Measurements from ENCODE around the gene TMEM129.

The TMEM129 gene, protein sequence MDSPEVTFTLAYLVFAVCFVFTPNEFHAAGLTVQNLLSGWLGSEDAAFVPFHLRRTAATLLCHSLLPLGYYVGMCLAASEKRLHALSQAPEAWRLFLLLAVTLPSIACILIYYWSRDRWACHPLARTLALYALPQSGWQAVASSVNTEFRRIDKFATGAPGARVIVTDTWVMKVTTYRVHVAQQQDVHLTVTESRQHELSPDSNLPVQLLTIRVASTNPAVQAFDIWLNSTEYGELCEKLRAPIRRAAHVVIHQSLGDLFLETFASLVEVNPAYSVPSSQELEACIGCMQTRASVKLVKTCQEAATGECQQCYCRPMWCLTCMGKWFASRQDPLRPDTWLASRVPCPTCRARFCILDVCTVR

DNA sequence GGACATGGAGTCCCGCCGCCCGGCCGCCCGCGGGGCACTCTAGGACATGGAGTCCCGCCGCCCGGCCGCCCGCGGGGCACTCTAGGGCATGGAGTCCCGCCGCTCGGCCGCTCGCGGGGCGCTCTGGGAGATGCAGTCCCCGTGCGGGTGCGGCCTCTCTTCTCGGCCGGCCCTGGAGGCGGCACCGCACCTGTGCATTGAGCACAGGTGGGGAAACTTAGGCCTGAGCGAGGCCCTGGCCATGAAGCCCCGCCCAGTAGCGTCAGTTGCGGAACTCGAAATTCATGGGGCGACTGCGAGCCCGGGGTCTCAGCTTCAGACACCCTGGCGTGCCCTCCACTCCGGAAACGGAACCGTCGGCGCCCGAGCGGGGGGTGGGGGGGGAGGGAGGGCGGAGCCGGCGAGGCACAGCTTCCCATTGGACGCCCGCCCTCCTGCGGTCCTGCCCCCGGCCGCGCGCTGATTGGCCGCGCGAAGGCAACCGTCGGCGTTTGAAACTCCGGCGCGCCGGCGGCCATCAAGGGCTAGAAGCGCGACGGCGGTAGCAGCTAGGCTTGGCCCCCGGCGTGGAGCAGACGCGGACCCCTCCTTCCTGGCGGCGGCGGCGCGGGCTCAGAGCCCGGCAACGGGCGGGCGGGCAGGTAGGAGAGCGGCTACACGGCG, at the start of gene TMEM129, which contains the start of gene TACC3:
TSS of gene TMEM129 (minus strand) at position 321 of the 663 bp plus-strand sequence. CDS start 486 bp downstream, outside the sequence.
TSS of gene TACC3 (plus strand) at position 519 of the 663 bp plus-strand sequence. CDS start 1,901 bp downstream, outside the sequence.
- peak; percentile 95 for DNase-seq

DNA sequence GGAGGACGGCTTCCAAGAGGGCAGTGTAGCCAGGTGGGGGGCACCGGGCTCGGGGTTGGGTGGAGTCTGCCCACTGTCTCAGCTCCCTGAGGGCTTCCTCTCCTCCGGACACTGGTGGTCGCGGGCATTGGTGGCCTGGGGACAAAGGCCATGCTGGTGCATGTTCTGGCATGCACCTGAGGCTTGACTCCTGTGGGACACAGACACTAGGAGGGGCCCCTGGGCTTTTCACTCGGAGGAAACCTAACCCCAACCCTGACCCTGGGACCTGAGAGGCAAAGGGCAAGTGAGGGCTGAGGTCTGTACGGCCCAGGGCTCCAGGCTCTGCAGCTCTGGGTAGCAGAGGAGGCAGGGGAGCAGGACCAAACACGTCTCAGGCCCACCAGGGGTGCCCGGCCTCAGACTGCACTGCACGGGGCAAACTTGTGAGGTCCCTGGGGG, 49.7 kb upstream of the TMEM129 start:
- no peak for DNase-seq

DNA sequence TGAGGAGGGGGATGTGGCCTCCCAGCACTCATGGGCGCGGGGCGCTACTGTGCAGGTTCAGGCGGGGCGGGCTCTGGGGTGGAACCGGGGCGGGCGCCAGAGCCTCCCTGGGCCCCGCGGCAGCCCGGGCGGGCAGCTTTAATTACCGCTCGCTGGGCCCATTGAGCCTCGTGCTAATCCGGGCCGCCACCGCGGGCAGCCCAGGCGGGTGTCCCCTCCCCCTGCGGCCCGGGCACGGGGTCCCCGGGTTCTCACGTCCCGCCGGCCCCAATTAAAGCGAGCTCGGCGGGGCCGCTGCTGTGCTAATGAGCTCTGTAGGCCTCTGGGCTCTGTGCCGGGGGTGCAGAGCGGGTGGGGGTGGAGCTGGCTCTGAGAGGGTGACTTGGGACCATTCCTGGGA, 49.1 kb upstream of the TMEM129 start:
- no peak for DNase-seq

DNA sequence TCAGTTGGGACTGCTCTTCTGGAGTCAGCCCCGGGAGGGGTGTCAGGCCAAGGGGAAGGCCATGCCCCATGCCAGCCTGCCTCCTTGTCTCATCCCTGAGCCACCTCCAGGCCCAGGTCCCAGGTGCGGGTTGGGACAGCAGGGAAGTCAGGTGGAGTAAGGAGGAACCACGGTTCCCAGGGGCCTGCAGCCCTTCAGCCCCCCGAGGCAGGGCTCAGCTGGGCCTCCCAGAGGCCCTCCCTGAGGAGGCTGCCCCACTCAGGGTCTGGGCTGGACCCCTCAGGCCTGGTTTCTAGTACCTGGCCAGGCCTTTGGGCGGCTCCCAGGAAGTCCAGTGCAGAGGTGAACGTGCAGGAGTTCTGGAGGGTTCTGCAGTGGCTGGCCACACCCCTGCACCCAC, 48.6 kb upstream of the TMEM129 start:
- DNase-seq = no peak

DNA sequence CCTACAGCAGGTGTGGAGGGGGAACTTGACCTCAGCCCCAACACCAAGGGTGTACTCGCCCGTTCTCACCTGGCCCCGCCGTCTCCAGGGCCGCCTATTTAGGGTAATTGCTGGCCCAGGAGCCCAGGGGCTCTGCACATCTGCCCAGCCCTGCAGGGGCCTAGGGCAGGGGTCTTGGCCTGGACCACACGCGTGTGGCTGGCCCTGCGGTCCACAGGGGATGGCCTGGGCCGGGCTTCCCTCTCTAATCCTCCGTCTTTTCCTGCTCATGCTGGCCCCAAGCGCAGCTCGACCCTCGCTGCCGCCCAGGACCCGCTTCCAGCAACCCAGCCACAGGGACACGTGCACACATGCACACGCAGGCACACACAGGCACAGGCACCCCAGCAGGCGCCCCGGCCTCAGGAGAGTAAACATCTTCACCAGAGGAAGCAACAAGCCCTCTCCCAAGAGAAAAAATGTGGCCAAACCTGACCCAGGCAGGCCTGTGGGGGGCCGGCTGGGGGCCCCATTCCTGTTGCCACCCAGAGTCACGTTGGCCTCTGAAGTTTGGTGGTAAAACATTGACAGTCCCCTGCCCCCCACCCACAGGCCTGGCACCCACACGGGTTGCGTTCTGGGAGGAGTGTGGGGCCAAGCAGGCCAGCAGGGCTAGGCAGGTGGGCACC, 47.4 kb upstream of the TMEM129 start:
- DNase-seq = no peak

DNA sequence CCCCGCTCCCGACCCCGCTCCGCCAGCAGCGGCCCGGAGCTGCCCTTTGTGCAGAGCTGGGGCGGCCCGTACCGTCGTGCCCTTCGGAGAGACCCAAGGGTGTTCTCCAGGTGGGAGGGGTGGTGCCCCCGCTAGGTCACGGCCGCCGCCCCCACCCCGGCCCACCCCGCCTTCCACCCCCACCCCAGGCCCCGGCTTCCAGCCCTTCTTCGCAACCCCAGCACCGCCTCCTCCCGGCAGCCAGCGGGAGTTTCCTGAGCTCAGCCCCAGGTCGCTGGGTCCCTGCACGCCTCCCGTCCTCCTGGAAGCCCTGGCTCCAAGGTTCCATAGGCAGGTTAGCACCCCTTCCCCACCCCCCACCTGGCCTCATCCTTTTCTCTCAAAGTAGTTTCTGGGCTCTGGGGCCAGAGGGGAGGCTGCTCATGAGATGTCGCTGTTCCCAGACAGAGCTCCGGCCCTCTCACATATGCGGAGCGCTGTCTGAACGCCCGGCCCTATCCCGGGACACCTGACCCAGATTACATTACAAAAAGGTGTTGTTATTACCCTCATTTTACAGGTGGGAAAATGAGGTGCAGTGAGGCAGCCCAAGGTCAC, 46.7 kb upstream of the TMEM129 start:
- peak; percentile 53 for DNase-seq

DNA sequence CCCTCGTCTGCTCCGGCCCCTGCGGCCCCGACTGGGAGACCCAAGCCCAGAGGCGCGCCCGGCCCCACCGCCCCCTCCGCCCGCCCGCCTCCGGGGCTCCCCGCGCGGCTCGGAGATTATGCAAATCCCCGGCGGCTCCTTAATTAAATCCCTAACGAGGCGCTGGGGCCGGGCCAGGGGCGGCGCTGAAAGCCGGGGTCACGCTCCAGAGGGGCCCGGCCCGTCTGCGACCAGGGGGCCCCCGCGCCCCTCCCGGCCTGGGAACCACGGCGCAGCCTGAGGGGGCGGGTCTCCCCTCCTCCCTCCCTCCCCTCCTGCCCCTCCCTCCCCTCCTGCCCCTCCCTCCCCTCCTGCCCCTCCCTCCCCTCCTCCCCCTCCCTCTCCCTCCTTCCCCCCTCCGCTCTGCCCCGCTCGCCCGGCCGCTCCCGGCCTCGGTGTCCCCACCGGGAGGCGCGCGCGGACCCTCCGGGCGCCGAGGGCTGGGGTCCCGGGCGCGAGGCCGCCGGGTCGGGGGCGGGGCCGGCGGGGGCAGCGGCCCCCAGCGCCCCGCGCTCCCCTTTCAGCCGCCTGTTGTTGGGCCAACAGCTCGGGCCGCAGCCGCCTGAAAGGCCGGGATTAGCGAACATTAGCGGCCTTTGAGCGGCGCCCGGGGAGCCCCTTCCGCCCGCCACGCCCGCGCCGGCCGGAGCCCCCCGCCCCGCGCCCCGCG, 46.1 kb upstream of the TMEM129 start:
- DNase-seq = no peak

DNA sequence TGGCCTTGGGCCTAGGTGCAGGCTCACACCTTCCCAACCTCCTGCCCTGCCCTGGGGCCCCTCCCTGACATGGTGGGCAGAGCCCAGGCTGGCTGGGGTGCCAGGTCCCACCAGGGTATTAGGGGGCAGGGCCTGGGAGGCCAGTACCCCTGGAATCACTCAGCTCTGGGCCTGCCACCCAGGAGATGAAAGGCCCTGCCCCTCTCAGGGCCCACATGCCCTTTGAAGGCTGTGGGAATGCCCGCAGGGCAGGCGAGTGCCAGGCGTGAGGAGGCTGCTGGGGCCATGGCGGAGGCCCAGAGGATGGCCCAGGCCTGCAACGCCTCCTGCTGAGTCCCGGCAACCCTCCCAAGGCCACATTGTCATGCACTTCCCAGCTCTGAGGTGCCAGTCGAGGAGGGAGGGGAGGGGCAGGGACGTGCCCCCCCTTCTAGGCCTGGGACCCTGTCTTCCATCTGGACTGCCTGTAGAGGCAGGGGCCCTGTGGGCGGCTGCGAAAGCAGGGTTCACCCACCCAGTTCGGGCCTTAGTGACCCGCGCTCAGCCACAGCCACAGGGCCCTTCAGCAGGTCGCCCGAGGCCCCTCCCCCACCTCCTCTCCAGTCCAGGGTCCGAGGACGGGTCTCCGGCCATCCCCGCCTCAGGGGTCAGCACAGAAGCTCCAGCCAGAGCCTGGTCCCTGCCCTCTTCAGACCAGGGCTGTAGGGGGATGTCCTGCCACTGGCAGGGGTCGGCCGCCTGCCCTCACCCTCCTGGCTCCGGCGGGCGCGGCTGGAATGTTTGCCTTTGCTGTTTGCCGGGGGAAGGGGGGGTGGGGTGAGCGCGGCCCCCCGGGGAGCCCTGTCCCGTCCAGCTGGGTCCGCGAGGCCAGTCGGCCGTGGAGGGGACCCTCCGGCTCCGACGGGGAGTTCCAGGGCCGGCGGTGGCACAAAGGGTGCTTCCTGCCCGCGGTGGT, 45.3 kb upstream of the TMEM129 start:
- no peak for DNase-seq

DNA sequence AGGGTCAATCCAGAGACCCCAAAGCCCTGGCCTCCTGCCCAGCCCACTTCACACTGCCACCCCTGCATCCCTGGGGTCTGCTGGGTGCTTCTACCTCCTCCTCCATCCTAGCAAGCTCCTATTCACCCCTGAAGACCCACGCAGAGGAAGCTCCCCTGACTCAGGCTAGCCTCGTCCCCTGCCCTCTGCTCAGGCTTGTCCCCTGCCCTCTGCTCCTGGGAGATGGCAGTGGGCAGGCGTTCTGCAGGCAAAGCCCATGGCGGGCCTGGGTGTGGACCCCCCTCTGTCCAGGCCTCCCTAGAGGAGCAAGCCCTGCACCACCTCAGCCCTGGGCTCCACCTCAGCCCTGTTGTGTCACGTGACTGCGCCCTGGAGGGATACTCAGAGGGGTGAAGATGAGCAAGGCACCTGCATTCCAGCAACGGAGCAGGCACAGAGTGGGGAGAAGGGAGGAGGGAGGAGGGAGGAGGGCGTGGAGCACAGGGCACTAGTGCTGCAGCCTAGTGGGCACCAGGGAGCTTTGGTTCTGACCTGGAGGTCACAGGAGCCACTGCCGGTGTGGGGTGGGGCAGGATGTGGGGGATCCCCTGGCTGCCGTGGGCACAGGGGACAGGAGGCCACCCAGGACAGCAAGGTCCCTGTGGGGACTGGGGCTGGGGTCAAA, 44.4 kb upstream of the TMEM129 start:
- DNase-seq = no peak

DNA sequence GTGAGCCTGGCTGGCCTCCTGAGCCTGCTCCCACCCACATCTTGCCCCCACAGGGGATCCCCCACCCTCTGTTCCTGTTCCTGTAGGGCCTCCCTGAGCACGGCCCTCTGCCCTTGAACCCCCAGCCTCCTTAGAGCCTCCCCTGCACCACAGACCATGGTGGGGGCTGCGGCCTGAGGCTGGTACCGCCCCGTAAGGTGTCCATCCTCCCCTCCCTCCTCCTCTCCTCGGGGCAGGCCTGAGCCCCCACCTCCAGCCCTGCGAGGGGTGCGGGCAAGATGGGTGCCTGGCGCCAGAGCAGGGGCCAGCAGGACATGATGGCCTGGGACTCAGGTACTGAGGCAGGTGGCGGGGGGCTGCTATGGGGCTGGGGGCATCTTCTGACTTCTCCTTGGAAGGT, 43.5 kb upstream of the TMEM129 start:
- no peak for DNase-seq

DNA sequence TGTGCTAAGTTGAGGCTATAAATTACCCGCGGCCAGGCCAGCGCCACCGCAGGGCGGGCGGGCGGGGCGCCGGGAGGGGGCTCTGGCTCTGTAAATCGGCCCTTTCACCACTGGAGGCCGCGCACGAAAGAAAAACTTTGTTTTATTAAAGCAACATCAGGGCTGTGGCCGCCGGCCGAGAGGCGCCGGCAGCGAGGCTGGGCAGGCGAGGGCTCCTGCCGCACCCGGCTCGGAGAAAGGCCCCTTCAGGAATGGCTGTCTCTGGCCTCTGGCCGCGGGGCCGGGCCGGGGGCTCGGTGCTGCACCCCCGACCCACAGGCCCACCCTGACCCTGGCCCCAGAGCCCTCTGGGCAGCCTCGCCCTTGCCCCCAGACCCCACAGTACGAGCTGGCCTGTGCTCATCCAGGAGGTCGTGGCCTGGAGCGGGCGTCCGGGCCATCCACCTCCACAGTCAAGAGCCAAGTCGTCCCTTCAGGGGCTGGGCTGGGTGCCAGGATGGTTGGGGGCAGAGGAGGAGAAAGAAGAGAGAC, 42.5 kb upstream of the TMEM129 start:
- DNase-seq = peak; percentile 9

DNA sequence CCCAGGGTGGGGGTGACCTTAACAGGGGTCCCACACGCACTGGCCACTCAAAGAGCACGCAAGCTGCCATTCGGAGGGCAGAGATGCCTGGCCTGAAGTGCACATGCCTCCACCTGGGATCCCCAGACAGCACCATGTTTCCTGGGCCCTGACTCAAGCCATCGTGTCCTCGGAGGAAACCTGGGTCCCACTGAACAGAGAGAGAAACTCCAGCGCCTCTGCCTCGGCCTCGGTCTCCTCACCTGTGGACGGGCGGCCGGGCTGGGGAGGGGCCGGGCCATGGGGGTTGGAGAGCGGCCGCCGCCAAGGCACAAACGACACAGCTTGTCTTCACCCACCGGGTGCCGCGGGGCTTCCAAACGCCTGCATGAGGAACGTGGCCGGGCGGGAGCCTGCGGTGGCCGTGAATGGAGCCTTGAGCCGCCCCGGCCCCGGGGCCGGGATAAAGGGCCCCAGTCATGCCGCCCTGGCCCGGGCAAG, 42.0 kb upstream of the TMEM129 start:
- DNase-seq = no peak

DNA sequence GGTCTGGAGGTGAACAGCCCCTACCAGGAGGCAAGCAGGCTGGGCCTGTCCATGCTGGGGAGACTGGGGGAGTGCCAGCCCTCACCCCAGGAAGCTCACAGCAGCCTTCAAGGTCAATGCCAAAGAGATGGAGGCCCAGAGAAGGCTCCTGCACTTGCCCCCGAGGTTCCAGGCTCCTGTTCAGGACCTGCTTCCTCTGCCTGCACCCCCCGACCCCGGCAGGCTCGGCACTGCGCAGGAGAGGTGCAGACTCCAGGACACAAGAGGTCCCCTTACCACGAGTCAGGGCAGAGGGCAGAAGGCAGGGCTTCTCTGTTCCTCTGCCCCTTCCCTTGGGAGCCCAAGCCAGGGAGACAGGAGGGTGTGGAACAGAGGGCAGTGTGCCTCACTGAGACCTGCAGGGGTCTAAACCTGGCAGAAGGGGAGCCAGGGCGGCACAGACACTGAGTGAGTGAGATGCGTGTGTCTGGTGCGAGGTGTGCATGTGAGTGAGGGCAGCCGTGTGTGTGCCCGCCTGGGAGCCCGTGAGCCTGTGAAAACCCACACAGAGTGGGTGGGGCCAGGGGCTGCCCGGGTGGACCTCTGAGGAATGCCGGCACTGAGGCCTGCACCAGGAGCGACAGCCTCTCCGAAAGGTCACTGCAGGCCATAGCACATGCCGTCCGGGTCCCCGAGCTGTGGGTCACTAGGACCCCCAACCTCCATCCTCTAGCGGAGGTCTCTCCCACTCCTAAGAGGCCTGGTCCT, 41.3 kb upstream of the TMEM129 start:
- DNase-seq = no peak

DNA sequence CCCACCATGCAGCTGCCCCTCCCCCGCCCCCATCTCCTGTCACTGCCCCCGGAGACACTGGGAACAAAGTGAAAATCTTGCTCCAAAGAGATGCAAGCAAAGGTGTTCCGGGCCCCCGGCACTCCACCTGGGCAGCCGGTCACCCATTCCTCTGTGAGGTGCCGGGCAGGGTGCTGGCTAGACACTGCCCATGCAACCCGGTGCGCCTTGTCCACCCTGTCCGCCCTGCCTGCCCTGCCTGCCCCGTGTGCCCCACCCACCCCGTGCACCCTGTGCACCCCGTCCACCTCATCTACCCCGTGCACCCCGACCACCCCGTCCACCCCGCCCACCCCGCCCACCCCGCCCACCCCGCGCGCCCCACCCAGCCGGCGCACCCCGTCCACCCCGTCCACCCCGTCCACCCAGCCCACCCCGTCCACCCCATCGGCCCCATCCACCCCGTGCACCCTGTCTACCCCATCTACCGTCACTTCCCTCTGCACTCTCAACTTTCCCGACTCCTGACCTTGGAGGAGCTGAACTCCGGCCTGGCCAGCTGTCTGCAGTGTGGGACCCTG, 40.1 kb upstream of the TMEM129 start:
- no peak for DNase-seq

DNA sequence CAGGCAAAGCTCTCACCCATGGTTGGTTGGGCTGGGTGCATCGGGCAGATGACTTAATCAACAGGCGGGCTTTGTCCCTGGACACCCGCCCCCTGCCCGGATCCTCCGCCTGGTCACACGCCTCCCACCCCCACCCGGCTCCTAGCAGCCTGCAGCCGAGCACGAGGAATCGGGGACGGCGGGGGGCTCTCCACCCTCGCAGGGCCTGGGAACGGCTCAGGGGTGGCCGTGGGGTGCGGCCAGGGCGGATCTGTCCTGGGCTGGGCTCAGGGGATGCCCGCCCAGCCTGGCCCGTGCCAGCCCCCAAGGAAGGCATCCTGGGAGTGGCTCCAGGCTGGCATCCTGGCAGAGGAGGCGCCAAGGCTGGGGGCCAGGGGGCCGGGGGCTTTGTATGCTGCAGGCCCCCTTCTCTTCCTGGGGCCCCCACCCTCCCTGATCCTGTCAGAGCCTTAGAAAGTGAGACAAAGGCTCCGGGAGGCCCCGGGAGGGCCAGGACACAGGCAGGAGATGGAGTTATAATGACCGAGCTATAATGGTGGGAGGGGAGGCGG, 39.5 kb upstream of the TMEM129 start:
- no peak for DNase-seq

DNA sequence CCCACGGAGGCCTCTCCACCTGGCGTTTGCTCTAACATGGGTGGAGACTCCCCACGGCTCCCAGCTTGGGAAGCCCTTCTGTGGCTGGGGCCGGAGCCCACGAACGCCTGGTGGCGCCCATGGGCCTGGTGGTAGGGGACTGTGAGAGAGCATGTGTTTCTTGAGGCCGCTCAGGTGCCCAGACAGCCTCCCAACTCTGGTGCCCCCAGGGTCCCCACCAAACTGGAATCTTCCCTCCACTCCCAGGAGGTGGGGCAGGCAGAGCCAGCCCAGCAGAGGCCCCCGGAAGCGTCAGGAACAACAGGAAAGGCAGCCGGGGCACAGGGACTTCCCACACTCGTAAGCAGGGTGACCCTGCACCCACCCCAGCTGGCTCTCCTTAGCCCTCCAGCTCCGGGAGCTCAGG, 38.7 kb upstream of the TMEM129 start:
- DNase-seq = no peak

DNA sequence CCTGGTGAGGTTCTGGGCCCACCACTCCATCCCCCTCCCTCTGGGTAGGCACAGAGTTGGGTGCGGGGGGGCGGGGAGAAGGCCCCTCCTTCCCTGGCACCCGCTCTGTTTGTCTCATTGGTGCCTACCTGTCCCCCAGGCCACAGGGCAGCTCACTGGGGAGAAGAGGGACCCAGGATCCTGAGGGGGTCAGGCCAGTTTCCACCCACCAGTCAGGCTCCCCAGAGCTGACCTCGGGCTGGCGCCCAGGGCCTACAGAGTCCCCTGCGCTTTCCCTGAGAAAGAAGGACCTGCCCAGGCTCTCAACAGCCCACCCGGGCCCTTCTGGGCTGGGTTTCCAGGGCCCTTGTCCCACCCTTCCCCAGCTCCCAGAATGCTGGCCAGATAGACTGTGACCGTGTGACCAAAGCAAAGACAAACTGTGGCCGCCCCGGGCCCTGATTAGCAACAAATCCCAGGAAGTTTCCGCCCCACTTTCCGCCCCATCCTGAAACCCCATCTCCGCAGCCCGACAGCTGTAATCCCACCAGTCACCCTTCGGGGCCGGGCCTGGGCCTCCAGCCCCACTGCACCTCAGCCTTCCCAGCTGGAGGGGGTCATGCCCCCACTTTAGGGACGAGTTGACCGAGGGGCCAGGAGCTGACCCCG, 38.2 kb upstream of the TMEM129 start:
- no peak for DNase-seq

DNA sequence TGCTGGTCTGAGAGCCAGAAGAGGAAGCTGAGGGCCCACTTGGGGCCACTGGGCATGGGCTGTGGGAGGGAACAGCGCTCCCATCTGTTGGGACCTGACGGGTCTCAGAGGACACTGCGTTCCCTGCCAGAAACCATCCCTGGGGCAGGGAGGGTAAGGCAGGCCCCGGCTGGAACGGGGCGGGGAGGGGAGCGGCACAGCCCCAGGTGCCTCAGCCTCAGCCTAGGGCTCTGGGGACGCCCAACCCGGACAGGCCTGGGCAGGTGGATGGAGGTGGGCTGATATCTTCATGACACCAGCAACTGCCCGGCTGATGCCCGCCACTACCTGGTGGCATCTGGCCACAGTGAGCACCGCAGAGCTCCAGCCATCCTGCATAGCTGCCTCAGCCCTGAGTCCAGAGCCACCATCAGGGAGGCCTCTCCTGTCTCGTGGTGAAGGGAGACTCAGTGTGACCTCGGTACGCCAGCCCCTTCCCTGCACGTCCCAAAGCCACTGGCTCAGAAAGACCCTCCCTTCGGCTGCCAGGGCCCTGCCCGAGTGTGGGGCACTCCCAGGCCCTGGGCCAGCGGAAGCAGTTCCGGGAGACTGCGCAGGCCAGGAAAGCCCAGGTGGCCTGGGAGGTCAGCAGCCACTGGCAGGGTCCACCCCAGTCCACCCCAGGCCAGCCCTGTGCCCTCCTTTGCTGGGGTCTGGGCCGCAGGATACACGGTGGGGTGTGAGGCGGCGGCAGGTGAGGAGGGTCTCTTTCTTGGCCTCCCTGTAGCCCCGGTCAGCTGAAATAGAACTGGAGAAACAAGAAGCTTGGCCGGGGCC, 37.4 kb upstream of the TMEM129 start:
- no peak for DNase-seq
